GM12872 (cell line): ENCODE measurements around the gene CACNA2D3.

Experiments
- TF ChIP-seq, protein P1 (sequence below): IDR thresholded peaks from 3 replicates; pipeline ENCODE4 v1.5.1; 2011; ENCODE audit warnings: low read depth, mild to moderate bottlenecking, low read length, moderate library complexity; ENCODE audit not compliant: insufficient read depth

CACNA2D3 gene

DNA sequence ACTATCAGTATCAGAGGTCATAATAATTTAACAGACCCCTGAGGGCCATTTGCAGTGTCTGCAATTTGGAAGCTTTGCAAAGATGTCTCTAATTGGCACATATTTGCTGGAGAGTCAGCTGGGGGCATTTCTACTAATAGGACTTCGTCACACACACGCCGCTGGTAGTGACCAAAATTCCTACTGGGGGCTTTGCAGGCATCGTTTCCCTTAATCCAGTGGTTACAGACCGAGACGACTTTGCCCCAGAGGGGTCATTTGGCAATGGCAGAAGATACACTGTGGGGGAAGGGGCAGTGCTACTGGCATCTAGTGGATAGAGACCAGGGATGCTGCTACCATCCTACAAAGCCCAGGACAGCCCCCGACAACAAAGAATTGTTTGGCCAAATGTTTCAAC lies 956.5 kb downstream of the CACNA2D3 start:
- TF ChIP-seq, protein P1, sequence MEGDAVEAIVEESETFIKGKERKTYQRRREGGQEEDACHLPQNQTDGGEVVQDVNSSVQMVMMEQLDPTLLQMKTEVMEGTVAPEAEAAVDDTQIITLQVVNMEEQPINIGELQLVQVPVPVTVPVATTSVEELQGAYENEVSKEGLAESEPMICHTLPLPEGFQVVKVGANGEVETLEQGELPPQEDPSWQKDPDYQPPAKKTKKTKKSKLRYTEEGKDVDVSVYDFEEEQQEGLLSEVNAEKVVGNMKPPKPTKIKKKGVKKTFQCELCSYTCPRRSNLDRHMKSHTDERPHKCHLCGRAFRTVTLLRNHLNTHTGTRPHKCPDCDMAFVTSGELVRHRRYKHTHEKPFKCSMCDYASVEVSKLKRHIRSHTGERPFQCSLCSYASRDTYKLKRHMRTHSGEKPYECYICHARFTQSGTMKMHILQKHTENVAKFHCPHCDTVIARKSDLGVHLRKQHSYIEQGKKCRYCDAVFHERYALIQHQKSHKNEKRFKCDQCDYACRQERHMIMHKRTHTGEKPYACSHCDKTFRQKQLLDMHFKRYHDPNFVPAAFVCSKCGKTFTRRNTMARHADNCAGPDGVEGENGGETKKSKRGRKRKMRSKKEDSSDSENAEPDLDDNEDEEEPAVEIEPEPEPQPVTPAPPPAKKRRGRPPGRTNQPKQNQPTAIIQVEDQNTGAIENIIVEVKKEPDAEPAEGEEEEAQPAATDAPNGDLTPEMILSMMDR = no peak

DNA sequence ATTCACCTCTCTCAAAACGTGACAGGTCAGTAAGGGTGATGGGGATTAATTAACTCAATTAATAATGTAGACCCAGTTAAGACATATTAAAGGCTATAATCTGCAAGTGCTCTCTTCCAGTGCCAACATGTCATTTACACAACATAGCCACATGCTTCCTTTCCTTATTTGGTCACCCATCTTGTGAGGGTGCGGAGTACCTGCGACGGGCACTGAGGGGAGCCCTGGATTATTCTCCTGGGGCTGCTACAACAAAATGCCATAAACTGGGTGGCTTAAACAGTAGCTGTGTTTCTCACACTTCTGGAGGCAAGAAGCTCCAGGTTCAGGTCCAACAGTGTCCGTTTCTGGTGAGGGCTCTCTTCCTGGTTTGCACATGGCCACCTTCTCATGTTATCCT lies 962.9 kb downstream of the CACNA2D3 start:
- TF ChIP-seq, protein P1 = no peak

DNA sequence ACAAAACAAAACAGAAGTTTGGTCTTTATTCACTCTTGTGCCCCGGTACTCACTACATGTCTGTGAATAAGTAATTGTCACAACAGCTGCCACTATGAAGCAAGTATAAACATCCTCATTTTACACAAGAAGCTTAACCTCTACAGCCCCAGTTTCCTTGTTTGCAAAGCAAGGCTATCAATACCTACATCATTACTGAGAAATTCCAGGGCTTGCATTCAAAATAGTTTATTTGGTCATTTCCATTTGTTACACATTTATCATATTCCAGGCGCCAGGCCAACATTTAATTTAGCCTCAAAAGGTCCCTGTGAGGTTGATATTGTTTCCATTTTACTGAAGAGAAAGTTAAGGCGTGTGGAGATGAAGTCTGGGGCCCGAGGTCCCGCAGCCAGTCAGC lies 966.9 kb downstream of the CACNA2D3 start:
- TF ChIP-seq, protein P1 = no peak

DNA sequence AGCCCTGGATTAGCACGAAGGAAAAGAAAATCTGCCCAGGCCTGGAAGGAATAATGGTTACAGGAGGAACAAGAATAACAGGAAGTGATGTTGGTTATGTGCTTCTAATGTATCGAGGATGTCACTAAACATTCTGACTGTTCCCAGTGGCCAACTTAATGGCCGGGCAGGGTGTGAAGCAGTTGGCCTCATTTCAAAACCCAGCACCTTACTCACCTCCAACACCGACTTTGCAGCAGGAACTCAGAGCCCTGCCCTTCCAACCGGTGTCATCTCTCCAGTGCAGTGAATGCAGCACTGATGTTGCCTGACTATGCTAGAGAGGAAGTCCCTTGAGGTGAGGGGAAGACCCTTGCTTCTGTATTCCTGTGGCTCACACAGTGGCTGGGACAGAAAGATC lies 967.9 kb downstream of the CACNA2D3 start:
- TF ChIP-seq, protein P1 = no peak

DNA sequence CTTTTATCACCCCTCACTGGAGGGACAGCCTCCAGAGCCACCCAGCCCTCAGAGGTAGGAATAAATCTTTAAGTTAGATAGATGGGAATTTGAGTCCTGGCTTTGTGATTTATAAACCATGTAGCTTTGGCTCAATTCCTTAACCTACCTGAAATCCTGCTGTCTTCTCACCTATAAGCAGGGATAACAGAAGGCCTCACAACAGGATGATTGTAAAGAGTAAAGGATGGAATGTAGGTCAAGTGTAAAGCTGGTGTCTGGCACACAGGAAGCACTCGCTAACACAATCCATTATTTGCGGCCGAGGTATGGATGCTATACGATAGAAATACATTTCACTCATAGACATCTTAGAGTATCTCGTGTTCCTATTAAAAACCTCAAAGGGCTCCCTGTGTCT lies 968.4 kb downstream of the CACNA2D3 start:
- TF ChIP-seq, protein P1 = no peak

DNA sequence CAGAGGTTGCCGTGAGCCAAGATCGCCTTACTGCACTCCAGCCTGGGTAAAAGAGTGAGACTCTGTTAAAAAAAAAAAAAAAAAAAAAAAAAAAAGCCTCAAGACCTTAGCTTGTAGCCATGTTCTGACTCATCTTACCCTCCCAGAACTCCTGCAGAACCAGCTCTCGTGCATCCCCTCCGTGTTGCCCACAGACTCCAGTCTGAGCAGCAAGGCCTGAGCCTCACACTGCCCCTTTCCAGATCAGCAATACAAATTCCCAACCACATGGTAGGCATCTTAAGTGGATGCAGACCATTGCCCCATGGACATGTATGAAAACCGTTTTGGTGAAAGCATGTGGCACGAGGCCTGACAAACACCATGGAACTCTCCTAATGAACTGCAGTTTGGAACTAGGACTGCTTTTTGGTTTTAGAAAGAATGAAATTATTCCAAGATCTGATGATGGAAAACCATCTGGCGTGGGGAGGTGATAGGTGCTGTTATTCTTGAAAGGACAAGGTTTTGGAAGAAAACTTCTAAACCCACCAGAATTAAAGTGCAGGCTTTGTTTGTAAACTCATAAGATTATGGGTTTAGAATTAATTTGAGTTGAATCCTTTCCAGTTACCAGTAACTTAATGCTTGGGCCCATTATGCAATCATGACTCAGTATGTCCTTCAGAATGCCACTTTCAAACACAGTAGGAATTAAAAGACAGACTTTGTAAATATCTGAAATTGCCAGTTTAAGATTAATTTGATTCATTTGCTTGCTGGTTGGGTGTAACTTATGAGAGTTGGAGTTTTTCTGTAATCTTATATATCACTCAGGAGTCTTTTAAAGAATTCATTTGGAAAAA lies 969.3 kb downstream of the CACNA2D3 start:
- TF ChIP-seq, protein P1 = no peak

DNA sequence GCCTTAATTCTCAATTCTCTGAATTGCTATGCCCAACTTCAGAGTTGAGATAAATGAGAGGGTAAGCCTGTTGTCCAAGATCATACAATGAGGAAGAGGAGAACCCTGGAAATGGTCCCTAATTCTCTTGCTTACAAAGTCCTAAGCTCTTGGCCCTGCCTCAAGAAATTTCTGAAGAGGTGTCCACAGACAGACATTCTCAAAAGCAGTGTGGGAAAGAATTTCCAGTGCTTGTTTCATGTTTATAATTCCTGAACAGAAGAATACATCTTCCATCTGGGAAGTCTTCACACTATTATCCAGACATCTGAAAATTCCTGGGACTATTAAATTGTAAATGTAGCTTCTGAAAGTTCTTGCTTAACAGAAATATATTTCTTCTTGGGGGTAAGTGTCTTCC lies 972.3 kb downstream of the CACNA2D3 start:
- TF ChIP-seq, protein P1 = no peak
